Activated CD8-positive, alpha-beta memory T cell treated with anti-CD3 and anti-CD28 coated beads, Interleukin-2, amount 50 U/mL, for 24 hours (primary cell): Measurements from ENCODE around the gene ERV3-1.
"Not testable (repeated sequence)": the region's sequence is repeated elsewhere in the genome, so short reads cannot be mapped to it uniquely, and the experiment has no call there.

ENCODE experiments used
- DNase-seq: peaks from one replicate; pipeline ENCODE4 v3.0.0-alpha.2; 2020; ENCODE audit errors: extremely low read depth

The ERV3-1 gene

GRCh38 chr7:65001291-65001814, 5.1 kb downstream of the ERV3-1 start:
- DNase-seq: no peak

- no peak for DNase-seq
Measured at GRCh38 chr7:64999165-65000004, 7.1 kb downstream of the ERV3-1 start.

GRCh38 chr7:64998865-64999164, 7.7 kb downstream of the ERV3-1 start:
- DNase-seq: no peak

GRCh38 chr7:64997927-64998391, 8.5 kb downstream of the ERV3-1 start:
- DNase-seq: no peak

GRCh38 chr7:64997164-64997908, 9.2 kb downstream of the ERV3-1 start:
- no peak for DNase-seq

GRCh38 chr7:64996305-64996704, 10.2 kb downstream of the ERV3-1 start:
- no peak for DNase-seq

- no peak for DNase-seq
Measured at GRCh38 chr7:64993901-64994300, 12.6 kb downstream of the ERV3-1 start.

- no peak for DNase-seq
Measured at GRCh38 chr7:64992971-64993370, 13.5 kb downstream of the ERV3-1 start.

GRCh38 chr7:64990936-64991335, 15.6 kb downstream of the ERV3-1 start, which contains the start of gene ZNF117:
TSS of gene ZNF117 (minus strand) at chr7:64991036.
- DNase-seq: no peak

- no peak for DNase-seq
Measured at GRCh38 chr7:64990216-64990615, 16.3 kb downstream of the ERV3-1 start.

GRCh38 chr7:64978497-64979203, 27.8 kb downstream of the ERV3-1 start:
- DNase-seq: no peak

- no peak for DNase-seq
Measured at GRCh38 chr7:64965594-64965993, 40.9 kb downstream of the ERV3-1 start.

- no peak for DNase-seq
Measured at GRCh38 chr7:64959072-64959747, 47.3 kb downstream of the ERV3-1 start.

- DNase-seq: no peak
Measured at GRCh38 chr7:64951250-64951848, 55.1 kb downstream of the ERV3-1 start.

GRCh38 chr7:64950673-64951072, 55.8 kb downstream of the ERV3-1 start:
- not testable (repeated sequence) for DNase-seq

- DNase-seq: not testable (repeated sequence)
Measured at GRCh38 chr7:64948774-64949173, 57.7 kb downstream of the ERV3-1 start.

- DNase-seq: no peak
Measured at GRCh38 chr7:64947252-64948000, 59.1 kb downstream of the ERV3-1 start.

- DNase-seq: no peak
Measured at GRCh38 chr7:64946772-64947171, 59.7 kb downstream of the ERV3-1 start.

- DNase-seq: no peak
Measured at GRCh38 chr7:64945503-64946175, 60.8 kb downstream of the ERV3-1 start.
